Keratinocyte (primary cell): ENCODE measurements around the gene MAN1C1. TPM values are rescaled to one million over a fixed set of nuclear protein-coding genes. Genes with fewer than 3 reads are reported as not detected.

Experiments used
- DNase-seq: peaks from one replicate; pipeline ENCODE4 v3.0.0-alpha.2; 2011; ENCODE audit warnings: low read depth, missing footprints, low spot score
- FAIRE-seq: peaks from 2 replicates; lab custom pipeline; 2011; peaks lifted over from hg19 to GRCh38; lab: Jason Lieb, UNC
- H2AFZ ChIP-seq: 2 replicates; pipeline ENCODE4 v1.6.0; 2012; ENCODE audit warnings: low read length, control low read depth, inconsistent platforms; ENCODE audit not compliant: control insufficient read depth
- H3K27ac ChIP-seq: 2 replicates; pipeline ENCODE4 v1.5.1; 2011; ENCODE audit warnings: low read length; ENCODE audit not compliant: control insufficient read depth, insufficient read depth
- H3K27me3 ChIP-seq: 3 replicates; pipeline ENCODE4 v1.6.0; 2011; ENCODE audit warnings: low read length; ENCODE audit not compliant: control insufficient read depth, insufficient read depth; ENCODE audit errors: extremely low read depth
- H3K36me3 ChIP-seq, 2 experiments: 2 replicates in 1 of 2; 3 replicates in 1 of 2; pipeline ENCODE4 v1.5.1; 2011; ENCODE audit warnings: low read length in 2 of 2, mild to moderate bottlenecking in 1 of 2; ENCODE audit not compliant: control insufficient read depth in 2 of 2, insufficient read depth in 2 of 2; ENCODE audit errors: extremely low read depth in 1 of 2
- H3K4me1 ChIP-seq: 3 replicates; pipeline ENCODE4 v1.5.1; 2011; ENCODE audit warnings: low read length; ENCODE audit not compliant: control insufficient read depth, insufficient read depth; ENCODE audit errors: extremely low read depth
- H3K4me2 ChIP-seq: 3 replicates; pipeline ENCODE4 v1.6.0; 2011; ENCODE audit warnings: low read depth, low read length; ENCODE audit not compliant: control insufficient read depth, insufficient read depth; ENCODE audit errors: extremely low read depth
- H3K4me3 ChIP-seq, 3 experiments: fragments of 200-600 bp in 1 of 3; sonication (generic) in 1 of 3; 2 replicates in 2 of 3; 3 replicates in 1 of 3; pipeline ENCODE4 v1.5.1; 2011 to 2016; ENCODE audit warnings: low read length in 3 of 3, mild to moderate bottlenecking in 3 of 3, control low read depth in 2 of 3, inconsistent platforms in 1 of 3, low read depth in 1 of 3, mixed read lengths in 1 of 3, mixed run types in 1 of 3, moderate library complexity in 1 of 3; ENCODE audit not compliant: control insufficient read depth in 2 of 3, insufficient read depth in 2 of 3; ENCODE audit errors: extremely low read depth in 1 of 3
- H3K79me2 ChIP-seq: 2 replicates; pipeline ENCODE4 v1.6.0; 2012; ENCODE audit warnings: low read length; ENCODE audit not compliant: control insufficient read depth, insufficient read depth
- H3K9ac ChIP-seq: 3 replicates; pipeline ENCODE4 v1.6.0; 2011; ENCODE audit warnings: low read length; ENCODE audit not compliant: control insufficient read depth, insufficient read depth; ENCODE audit errors: extremely low read depth
- H3K9me1 ChIP-seq: 3 replicates; pipeline ENCODE4 v1.6.0; 2011; ENCODE audit warnings: low read length; ENCODE audit not compliant: control insufficient read depth, insufficient read depth; ENCODE audit errors: extremely low read depth
- H3K9me3 ChIP-seq: 2 replicates; pipeline ENCODE4 v1.5.1; 2012; ENCODE audit warnings: low read depth, low read length; ENCODE audit not compliant: control insufficient read depth
- H4K20me1 ChIP-seq: 3 replicates; pipeline ENCODE4 v1.6.0; 2011; ENCODE audit warnings: low read length; ENCODE audit not compliant: control insufficient read depth, insufficient read depth; ENCODE audit errors: extremely low read depth
- CTCF ChIP-seq, 3 experiments: IDR thresholded peaks in 1 of 3; conservative IDR thresholded peaks in 1 of 3; optimal IDR thresholded peaks in 1 of 3; 2 replicates in 2 of 3; 3 replicates in 1 of 3; pipeline versions ENCODE3 to v1.5.1; 2011; ENCODE audit warnings: low read length in 3 of 3, mild to moderate bottlenecking in 3 of 3, moderate library complexity in 2 of 3, control low read depth in 1 of 3, inconsistent platforms in 1 of 3; ENCODE audit not compliant: insufficient read depth in 2 of 3; ENCODE audit errors: extremely low read depth in 1 of 3
- EZH2 ChIP-seq: IDR thresholded peaks from one replicate; pipeline ENCODE4 v1.6.1; 2012; ENCODE audit warnings: inconsistent platforms, mild to moderate bottlenecking, low read length, moderate library complexity
- dilution Hi-C: fragments of 300-500 bp; cut with MboI; formaldehyde crosslinking; loops from one replicate; pipeline ENCODE4 v1.7.0; 2020; ENCODE audit warnings: low sequenced_read_pairs; ENCODE audit not compliant: extremely low pct_ligation_motif_present
- polyA plus RNA-seq, 5 experiments: library from polyadenylated mRNA; depleted of rRNA in 3 of 5; stranded (reverse) in 3 of 5; stranded (forward) in 1 of 5; unstranded in 1 of 5; fragments of >200 nt; gene quantifications; 1 replicate in 1 of 5; 2 replicates in 3 of 5; 3 replicates in 1 of 5; pipeline versions ENCODE4 v1.2.1 to v1.2.3, GENCODE V29; 2011 to 2012; ENCODE audit warnings: missing spikeins in 2 of 5, low read depth in 1 of 5, low replicate concordance in 1 of 5

Gene MAN1C1
- polyA plus RNA-seq, 1 donor (not counting 4 experiments of a cell fraction or from before 2014, with no cell fraction given): 0.07 TPM

- DNase-seq (no peak), FAIRE-seq (no peak)
- H4K20me1 ChIP-seq: no peaks in the 10 kb centered on the region
- no peaks in the 10 kb centered on the region for H3K9me3 ChIP-seq
- no peak overlapping the region for H3K27ac ChIP-seq
- H3K4me1 ChIP-seq: peaks cover 16% of the 10 kb centered on the region
- no peak overlapping the region for H3K9ac ChIP-seq
- no peaks in the 10 kb centered on the region for H3K27me3 ChIP-seq
- dilution Hi-C loops: no loop called here
- no peak for TF ChIP-seq CTCF (optimal IDR thresholded peaks at IDR 0.05 in 1 of 3, IDR thresholded peaks at IDR 0.05 in 1 of 3, conservative IDR thresholded peaks at IDR 0.05 in 1 of 3; ENCODE audit: extremely low read depth in 1 of 3, insufficient read depth in 2 of 3, low read length in 3 of 3)
- H3K79me2 ChIP-seq: no peaks in the 10 kb centered on the region
- no peak overlapping the region for H2AFZ ChIP-seq
- H3K4me2 ChIP-seq: no peak overlapping the region
- H3K36me3 ChIP-seq: peaks cover 29 to 49% of the 10 kb centered on the region in 2 experiments
- H3K4me3 ChIP-seq: no peak overlapping the region
- H3K9me1 ChIP-seq: no peaks in the 10 kb centered on the region
These were observed 211.9 kb downstream of the MAN1C1 start for GRCh38 chr1:25828491-25828890.

- Histone ChIP-seq H3K9me1 (no peaks in the 10 kb centered on the region), H2AFZ (no peak overlapping the region), H3K9ac (no peak overlapping the region), H3K36me3 (peaks cover 29 to 48% of the 10 kb centered on the region in 2 experiments), H3K79me2 (no peaks in the 10 kb centered on the region), H3K4me3 (no peak overlapping the region), H3K27me3 (no peaks in the 10 kb centered on the region), H3K9me3 (no peaks in the 10 kb centered on the region), H4K20me1 (no peaks in the 10 kb centered on the region), H3K27ac (no peak overlapping the region), H3K4me2 (no peak overlapping the region), H3K4me1 (peaks cover 16% of the 10 kb centered on the region)
- dilution Hi-C loops: no loop called here
- FAIRE-seq (no peak), DNase-seq (no peak)
- TF ChIP-seq CTCF (optimal IDR thresholded peaks at IDR 0.05 in 1 of 3, IDR thresholded peaks at IDR 0.05 in 1 of 3, conservative IDR thresholded peaks at IDR 0.05 in 1 of 3; ENCODE audit: extremely low read depth in 1 of 3, insufficient read depth in 2 of 3, low read length in 3 of 3) (no peak), EZH2 (no peak)
These were observed 212.5 kb downstream of the MAN1C1 start for GRCh38 chr1:25829046-25829445.
